DOHH2 (cell line): ENCODE results near the gene CCDC77.

ENCODE experiments used
- CTCF ChIP-seq: fragments of 200-600 bp; sonication (generic); IDR thresholded peaks from one replicate; pipeline ENCODE4 v1.5.1; 2014; ENCODE audit warnings: antibody characterized with exemption, mild to moderate bottlenecking, low read depth, low read length; ENCODE audit not compliant: poor library complexity, severe bottlenecking
- EZH2phosphoT487 ChIP-seq: fragments of 200-600 bp; sonication (generic); IDR thresholded peaks from 2 replicates; pipeline ENCODE4 v1.6.1; 2017; ENCODE audit warnings: borderline replicate concordance, mild to moderate bottlenecking, antibody characterized with exemption, low read length, moderate library complexity, mixed read lengths

GRCh38 chr12:449203-449602 is 47.8 kb downstream of the CCDC77 start:
- TF ChIP-seq CTCF: no peak
- no peak for TF ChIP-seq EZH2phosphoT487
